ENCODE data around the gene TOB1.

DNA sequence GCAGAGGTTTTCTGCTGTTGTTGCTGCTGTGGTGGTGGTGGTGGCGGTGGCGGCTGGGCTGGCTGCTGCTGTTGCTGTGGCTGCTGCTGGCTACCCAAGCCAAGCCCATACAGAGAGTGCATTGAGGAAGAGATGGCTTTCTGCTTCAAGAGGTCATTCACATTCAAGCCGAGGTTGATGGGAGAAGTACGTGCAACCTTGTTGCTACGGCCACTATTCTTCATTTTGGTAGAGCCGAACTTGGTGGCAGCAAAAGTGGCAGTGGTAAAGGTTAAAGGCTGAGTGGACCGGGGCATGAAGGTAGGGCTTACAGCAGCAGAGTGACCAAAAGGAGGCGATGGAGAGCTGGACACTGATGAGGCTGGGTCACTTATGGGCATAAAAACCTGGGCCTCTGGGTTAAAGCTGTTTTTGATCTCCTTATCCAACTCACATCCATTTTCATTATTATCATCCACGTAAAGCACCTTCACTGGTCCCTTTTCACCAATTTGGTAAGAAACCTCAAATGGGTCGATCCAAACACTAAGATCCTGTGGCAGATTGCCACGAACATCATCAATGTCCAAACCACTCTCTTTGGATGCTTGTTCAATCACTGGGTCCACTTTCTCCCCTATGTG lies 2.8 kb downstream of the TOB1 start:
- TF ChIP-seq YY1 (IDR thresholded peaks at IDR 0.05; ENCODE audit: low read depth) (no peak), FOXM1 (IDR thresholded peaks at IDR 0.05; ENCODE audit: low read depth) (no peak), POLR2AphosphoS5 (IDR thresholded peaks at IDR 0.05; ENCODE audit: low read depth, low read length) (no peak), TAF1 (IDR thresholded peaks at IDR 0.05; ENCODE audit: borderline replicate concordance, low read depth, low read length) (no peak), RAD21 (IDR thresholded peaks at IDR 0.05; ENCODE audit: low read length) (peak; percentile 88), EP300 (IDR thresholded peaks at IDR 0.05; ENCODE audit: borderline replicate concordance in 1 of 2, low read depth in 1 of 2, low read length in 1 of 2) (no peak)
- TF ChIP-seq, protein P1, sequence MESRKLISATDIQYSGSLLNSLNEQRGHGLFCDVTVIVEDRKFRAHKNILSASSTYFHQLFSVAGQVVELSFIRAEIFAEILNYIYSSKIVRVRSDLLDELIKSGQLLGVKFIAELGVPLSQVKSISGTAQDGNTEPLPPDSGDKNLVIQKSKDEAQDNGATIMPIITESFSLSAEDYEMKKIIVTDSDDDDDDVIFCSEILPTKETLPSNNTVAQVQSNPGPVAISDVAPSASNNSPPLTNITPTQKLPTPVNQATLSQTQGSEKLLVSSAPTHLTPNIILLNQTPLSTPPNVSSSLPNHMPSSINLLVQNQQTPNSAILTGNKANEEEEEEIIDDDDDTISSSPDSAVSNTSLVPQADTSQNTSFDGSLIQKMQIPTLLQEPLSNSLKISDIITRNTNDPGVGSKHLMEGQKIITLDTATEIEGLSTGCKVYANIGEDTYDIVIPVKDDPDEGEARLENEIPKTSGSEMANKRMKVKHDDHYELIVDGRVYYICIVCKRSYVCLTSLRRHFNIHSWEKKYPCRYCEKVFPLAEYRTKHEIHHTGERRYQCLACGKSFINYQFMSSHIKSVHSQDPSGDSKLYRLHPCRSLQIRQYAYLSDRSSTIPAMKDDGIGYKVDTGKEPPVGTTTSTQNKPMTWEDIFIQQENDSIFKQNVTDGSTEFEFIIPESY (IDR thresholded peaks at IDR 0.05; ENCODE audit: borderline replicate concordance, low read depth), result no peak
- TF ChIP-seq, protein P2, sequence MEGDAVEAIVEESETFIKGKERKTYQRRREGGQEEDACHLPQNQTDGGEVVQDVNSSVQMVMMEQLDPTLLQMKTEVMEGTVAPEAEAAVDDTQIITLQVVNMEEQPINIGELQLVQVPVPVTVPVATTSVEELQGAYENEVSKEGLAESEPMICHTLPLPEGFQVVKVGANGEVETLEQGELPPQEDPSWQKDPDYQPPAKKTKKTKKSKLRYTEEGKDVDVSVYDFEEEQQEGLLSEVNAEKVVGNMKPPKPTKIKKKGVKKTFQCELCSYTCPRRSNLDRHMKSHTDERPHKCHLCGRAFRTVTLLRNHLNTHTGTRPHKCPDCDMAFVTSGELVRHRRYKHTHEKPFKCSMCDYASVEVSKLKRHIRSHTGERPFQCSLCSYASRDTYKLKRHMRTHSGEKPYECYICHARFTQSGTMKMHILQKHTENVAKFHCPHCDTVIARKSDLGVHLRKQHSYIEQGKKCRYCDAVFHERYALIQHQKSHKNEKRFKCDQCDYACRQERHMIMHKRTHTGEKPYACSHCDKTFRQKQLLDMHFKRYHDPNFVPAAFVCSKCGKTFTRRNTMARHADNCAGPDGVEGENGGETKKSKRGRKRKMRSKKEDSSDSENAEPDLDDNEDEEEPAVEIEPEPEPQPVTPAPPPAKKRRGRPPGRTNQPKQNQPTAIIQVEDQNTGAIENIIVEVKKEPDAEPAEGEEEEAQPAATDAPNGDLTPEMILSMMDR (IDR thresholded peaks at IDR 0.05), result peak; percentile 86
- TF ChIP-seq, protein P3, sequence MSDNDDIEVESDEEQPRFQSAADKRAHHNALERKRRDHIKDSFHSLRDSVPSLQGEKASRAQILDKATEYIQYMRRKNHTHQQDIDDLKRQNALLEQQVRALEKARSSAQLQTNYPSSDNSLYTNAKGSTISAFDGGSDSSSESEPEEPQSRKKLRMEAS (IDR thresholded peaks at IDR 0.05; ENCODE audit: low read depth), result no peak
